Coronary artery (tissue), 2 donors: ENCODE measurements around the gene PBX4.

Source experiments
- DNase-seq: peaks from one replicate; pipeline ENCODE4 v3.0.0-alpha.2; 2017; ENCODE audit warnings: low spot score
- H3K27ac ChIP-seq, 2 donors: fragments of 200-600 bp; sonication (generic); one replicate each; pipeline ENCODE4 v1.5.1; 2016 to 2019
- H3K4me3 ChIP-seq: fragments of 200-600 bp; sonication (generic); 2 replicates; pipeline ENCODE4 v1.5.1; 2016; ENCODE audit warnings: mild to moderate bottlenecking, moderate library complexity
- TF ChIP-seq, protein P1 (sequence below): fragments of 200-600 bp; sonication (generic); IDR thresholded peaks from one replicate; pipeline ENCODE4 v1.5.1; 2019; ENCODE audit warnings: antibody characterized with exemption

PBX4 gene

DNA sequence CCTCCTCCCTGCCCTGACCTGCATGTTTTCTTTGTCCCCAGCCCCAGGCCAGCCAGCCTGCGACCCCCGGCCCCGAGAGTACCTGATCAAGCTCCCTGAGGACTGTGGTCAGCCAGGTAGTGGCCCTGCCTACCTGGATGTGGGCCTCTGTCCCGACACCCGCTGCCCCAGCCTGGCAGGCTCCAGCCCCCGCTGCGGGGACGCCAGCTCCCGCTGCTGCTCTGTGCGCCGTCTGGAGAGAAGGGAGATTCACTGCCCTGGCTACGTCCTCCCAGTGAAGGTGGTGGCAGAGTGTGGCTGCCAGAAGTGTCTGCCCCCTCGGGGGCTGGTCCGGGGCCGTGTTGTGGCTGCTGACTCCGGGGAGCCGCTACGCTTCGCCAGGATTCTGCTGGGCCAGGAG, 74.8 kb downstream of the PBX4 start:
- TF ChIP-seq, protein P1, sequence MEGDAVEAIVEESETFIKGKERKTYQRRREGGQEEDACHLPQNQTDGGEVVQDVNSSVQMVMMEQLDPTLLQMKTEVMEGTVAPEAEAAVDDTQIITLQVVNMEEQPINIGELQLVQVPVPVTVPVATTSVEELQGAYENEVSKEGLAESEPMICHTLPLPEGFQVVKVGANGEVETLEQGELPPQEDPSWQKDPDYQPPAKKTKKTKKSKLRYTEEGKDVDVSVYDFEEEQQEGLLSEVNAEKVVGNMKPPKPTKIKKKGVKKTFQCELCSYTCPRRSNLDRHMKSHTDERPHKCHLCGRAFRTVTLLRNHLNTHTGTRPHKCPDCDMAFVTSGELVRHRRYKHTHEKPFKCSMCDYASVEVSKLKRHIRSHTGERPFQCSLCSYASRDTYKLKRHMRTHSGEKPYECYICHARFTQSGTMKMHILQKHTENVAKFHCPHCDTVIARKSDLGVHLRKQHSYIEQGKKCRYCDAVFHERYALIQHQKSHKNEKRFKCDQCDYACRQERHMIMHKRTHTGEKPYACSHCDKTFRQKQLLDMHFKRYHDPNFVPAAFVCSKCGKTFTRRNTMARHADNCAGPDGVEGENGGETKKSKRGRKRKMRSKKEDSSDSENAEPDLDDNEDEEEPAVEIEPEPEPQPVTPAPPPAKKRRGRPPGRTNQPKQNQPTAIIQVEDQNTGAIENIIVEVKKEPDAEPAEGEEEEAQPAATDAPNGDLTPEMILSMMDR, result no peak
- no peak for DNase-seq
- Histone ChIP-seq H3K4me3 (no peak overlapping the region), H3K27ac (no peak overlapping the region)

DNA sequence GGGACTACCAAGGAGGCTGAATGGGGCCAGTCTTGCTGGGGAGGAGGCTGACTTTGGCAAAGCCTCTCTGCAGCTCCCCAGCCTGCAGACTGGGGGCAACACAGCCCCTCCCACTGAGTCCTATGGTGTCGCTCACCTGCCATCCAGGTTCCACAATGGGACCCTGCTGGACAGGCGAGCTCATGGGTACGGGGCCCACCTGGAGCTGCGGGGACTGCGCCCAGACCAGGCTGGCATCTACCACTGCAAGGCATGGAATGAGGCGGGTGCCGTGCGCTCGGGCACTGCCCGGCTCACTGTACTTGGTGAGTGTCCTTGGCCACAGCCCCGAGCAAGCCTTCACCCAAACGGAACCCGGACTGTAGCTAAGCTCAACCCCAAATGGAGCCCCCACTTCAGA, 75.4 kb downstream of the PBX4 start:
- DNase-seq, result no peak
- TF ChIP-seq, protein P1, result no peak
- Histone ChIP-seq H3K4me3 (no peak overlapping the region), H3K27ac (no peak overlapping the region)

DNA sequence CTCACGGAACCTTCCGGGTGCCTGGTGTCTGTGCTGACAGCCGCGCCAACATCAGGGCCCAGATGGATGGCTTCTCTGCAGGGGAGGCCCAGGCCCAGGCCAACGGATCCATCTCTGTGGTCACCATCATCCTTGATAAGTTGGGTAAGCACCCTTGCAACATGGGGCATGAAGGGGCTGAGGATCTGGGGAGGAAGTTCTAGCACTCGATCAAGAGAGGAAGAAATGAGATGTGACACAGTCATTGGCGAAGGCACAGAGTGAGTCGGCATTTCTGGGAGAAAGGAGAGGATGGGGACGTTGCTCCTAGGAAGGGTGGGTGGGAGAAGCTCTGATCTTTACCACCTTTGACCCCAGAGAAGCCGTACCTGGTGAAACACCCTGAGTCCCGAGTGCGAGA, 76.0 kb downstream of the PBX4 start:
- TF ChIP-seq, protein P1, result no peak
- Histone ChIP-seq H3K27ac (no peak overlapping the region), H3K4me3 (no peak overlapping the region)
- DNase-seq, result no peak

DNA sequence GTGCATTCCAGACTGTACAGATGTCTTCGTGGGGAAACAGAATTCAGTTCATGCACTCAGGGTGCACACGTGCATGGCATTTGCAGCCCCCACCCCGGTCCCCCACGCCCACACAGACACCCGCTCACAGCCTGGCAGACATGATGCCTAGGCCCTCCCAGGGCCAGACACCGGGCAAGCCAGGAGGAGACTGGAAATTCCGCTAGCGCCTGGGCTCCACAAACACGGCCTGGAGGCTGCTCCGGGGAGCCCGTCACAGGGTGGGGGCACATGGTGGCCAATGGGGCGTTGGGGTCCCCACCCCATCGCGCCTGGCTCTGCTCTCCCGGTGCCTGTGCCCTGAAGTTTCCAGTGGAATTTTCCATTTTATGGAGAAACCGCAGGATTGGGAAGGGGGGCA, 76.9 kb downstream of the PBX4 start:
- no peak overlapping the region for H3K27ac ChIP-seq
- DNase-seq, result no peak
- H3K4me3 ChIP-seq, result peak overlapping the region; percentile 57
- TF ChIP-seq, protein P1, result no peak

DNA sequence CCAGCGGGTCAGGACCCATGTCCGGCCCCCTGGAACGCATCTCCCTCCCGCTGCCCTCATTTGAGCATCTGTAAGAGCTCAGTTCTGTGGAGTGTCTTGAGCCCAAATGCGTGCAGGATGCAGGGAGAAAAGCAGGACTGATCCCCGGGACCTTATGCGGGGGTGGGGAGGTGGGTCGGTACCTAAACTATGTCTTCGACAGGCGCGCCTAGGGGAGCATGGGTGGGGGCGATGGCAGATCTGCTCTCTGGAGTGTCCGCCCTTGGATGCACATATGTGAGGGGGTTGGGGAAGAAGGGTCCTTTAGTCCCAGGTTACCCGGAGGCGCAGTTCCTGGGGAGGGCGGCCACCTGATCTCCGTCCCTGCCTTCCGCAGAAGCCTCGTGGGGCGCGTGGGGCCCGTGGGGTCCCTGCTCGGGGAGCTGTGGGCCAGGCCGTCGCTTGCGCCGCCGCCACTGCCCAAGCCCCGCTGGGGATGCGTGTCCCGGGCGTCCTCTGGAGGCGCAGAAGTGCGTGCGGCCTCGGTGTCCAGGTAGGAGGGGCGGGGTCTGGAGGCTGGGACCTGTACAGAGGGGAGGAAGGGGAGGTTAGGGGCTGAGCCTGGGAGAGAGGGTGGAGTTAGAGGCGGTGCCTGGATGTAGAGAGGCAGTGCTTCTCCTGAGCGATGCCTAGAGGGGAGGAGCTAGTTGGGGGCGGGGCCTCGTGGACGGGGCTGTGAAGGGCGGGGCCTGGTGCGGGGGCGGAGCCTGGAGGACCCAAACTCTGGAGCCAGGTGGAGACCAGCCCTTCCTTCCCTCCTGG, 77.6 kb downstream of the PBX4 start:
- Histone ChIP-seq H3K4me3 (peak overlapping the region; percentile 57), H3K27ac (no peak overlapping the region)
- TF ChIP-seq, protein P1, result no peak
- DNase-seq, result no peak

DNA sequence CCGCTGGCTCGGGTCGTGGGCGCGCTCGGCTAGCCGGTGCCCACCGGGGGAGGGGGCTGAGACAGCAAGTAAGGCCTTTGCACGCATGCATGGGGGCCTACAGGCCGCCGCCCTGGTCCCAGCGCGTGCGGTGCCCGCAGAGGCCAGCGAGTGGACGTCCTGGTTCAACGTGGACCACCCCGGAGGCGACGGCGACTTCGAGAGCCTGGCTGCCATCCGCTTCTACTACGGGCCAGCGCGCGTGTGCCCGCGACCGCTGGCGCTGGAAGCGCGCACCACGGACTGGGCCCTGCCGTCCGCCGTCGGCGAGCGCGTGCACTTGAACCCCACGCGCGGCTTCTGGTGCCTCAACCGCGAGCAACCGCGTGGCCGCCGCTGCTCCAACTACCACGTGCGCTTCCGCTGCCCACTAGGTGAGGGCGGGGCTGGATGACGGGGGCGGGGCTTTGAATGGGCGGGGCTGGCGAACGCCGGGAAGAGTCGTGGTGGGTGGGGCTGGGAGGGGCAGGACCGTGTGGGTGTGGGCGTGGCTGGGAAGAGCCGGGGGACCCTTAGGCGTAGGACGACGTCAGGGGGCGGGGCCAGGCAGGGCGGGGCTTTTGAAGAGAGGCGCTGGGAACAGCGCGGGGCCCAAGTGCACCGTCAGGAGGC, 78.3 kb downstream of the PBX4 start:
- H3K4me3 ChIP-seq, result peak overlapping the region; percentile 57
- TF ChIP-seq, protein P1, result no peak
- H3K27ac ChIP-seq, result no peak overlapping the region
- DNase-seq, result no peak

DNA sequence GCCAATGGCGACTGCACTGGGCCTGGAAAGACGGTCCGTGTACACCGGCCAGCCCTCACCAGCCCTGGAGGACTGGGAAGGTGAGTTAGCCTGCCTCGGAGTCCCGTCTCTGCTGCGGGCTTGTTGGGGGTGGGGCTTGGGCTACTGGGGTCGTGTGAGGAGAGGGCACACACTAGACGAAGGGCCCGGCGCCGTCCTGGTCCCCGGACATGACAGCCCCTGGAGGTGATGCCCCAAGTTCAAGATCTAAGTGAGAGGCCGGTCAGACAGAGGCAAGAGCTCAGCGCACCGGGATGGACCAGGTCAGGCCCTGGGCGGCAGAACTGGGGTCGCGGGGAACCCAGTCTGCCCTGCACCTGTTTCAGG, 78.8 kb downstream of the PBX4 start:
- no peak for DNase-seq
- no peak overlapping the region for H3K4me3 ChIP-seq
- H3K27ac ChIP-seq, result no peak overlapping the region
- TF ChIP-seq, protein P1, result no peak
